H9 (cell line): ENCODE measurements around the gene AK9. TPM values are rescaled to one million over a fixed set of nuclear protein-coding genes. Genes with fewer than 3 reads are reported as not detected.
A peak's percentile ranks its signal among the peaks of the same experiment; 100 is the strongest.

Source experiments
- DNase-seq: peaks from one replicate; pipeline ENCODE4 v3.0.0-alpha.2; 2017
- H2AFZ ChIP-seq: one replicate; pipeline ENCODE4 v1.6.1; 2013; ENCODE audit warnings: mild to moderate bottlenecking, low read length, control low read depth, moderate library complexity
- H2AK5ac ChIP-seq: 2 replicates; pipeline ENCODE4 v1.6.1; 2013; ENCODE audit warnings: low read length, control low read depth, mixed read lengths; ENCODE audit not compliant: insufficient read length
- H2BK120ac ChIP-seq: one replicate; pipeline ENCODE4 v1.6.1; 2013; ENCODE audit warnings: low read depth, mild to moderate bottlenecking, low read length, control low read depth, inconsistent platforms; ENCODE audit not compliant: poor library complexity, severe bottlenecking
- H2BK12ac ChIP-seq: 2 replicates; pipeline ENCODE4 v1.6.1; 2013; ENCODE audit warnings: low read length, control low read depth, mixed read lengths, low read depth; ENCODE audit not compliant: insufficient read length
- H2BK15ac ChIP-seq: 2 replicates; pipeline ENCODE4 v1.6.1; 2013; ENCODE audit warnings: low read depth, low read length, control low read depth
- H2BK20ac ChIP-seq: one replicate; pipeline ENCODE4 v1.6.1; 2013; ENCODE audit warnings: low read depth, mild to moderate bottlenecking, low read length, control low read depth, inconsistent platforms; ENCODE audit not compliant: poor library complexity, severe bottlenecking
- H2BK5ac ChIP-seq: 2 replicates; pipeline ENCODE4 v1.6.1; 2013; ENCODE audit warnings: low read length, control low read depth, mixed read lengths; ENCODE audit not compliant: insufficient read length
- H3K14ac ChIP-seq: 2 replicates; pipeline ENCODE4 v1.6.1; 2013; ENCODE audit warnings: low read length, control low read depth; ENCODE audit not compliant: insufficient read depth
- H3K18ac ChIP-seq: 2 replicates; pipeline ENCODE4 v1.6.1; 2013; ENCODE audit warnings: low read depth, mild to moderate bottlenecking, mixed read lengths, low read length, control low read depth; ENCODE audit not compliant: insufficient read length
- H3K23ac ChIP-seq: 2 replicates; pipeline ENCODE4 v1.6.1; 2013; ENCODE audit warnings: low read length, control low read depth, mixed read lengths, low read depth; ENCODE audit not compliant: insufficient read length
- H3K23me2 ChIP-seq: 2 replicates; pipeline ENCODE4 v1.6.1; 2013; ENCODE audit warnings: low read depth, mild to moderate bottlenecking, mixed read lengths, low read length, control low read depth; ENCODE audit not compliant: insufficient read length, poor library complexity, severe bottlenecking
- H3K27ac ChIP-seq: 2 replicates; pipeline ENCODE4 v1.5.1; 2013; ENCODE audit warnings: low read length, control low read depth, mixed read lengths, low read depth; ENCODE audit not compliant: insufficient read length
- H3K27me3 ChIP-seq: 2 replicates; pipeline ENCODE4 v1.6.1; 2013; ENCODE audit warnings: low read length, control low read depth, inconsistent platforms; ENCODE audit not compliant: insufficient read depth
- H3K4ac ChIP-seq: 2 replicates; pipeline ENCODE4 v1.6.1; 2013; ENCODE audit warnings: low read depth, mild to moderate bottlenecking, control low read depth, inconsistent platforms, low read length, moderate library complexity
- H3K4me1 ChIP-seq: 2 replicates; pipeline ENCODE4 v1.6.1; 2013; ENCODE audit warnings: low read length, control low read depth, inconsistent platforms; ENCODE audit not compliant: insufficient read depth
- H3K4me2 ChIP-seq: 2 replicates; pipeline ENCODE4 v1.6.1; 2013; ENCODE audit warnings: low read length, control low read depth, mixed read lengths; ENCODE audit not compliant: insufficient read length, insufficient read depth
- H3K56ac ChIP-seq: 2 replicates; pipeline ENCODE4 v1.6.1; 2013; ENCODE audit warnings: low read depth, mild to moderate bottlenecking, mixed read lengths, low read length, control low read depth; ENCODE audit not compliant: insufficient read length
- H3K79me1 ChIP-seq: 2 replicates; pipeline ENCODE4 v1.6.1; 2013; ENCODE audit warnings: low read depth, mild to moderate bottlenecking, moderate library complexity, low read length, control low read depth, inconsistent platforms; ENCODE audit not compliant: insufficient read depth, poor library complexity, severe bottlenecking
- H3K79me2 ChIP-seq: 2 replicates; pipeline ENCODE4 v1.6.1; 2013; ENCODE audit warnings: low read length, control low read depth, inconsistent platforms; ENCODE audit not compliant: insufficient read depth
- H3K9ac ChIP-seq: 2 replicates; pipeline ENCODE4 v1.6.1; 2013; ENCODE audit warnings: low read length, control low read depth, mixed read lengths; ENCODE audit not compliant: insufficient read length; ENCODE audit errors: extremely low read depth
- H3K9me3 ChIP-seq: one replicate; pipeline ENCODE4 v1.6.1; 2013; ENCODE audit warnings: low read depth, low read length, inconsistent platforms; ENCODE audit not compliant: control insufficient read depth
- H3T11ph ChIP-seq: one replicate; pipeline ENCODE4 v1.6.1; 2013; ENCODE audit warnings: mild to moderate bottlenecking, low read length, control low read depth, inconsistent platforms
- H4K20me1 ChIP-seq: one replicate; pipeline ENCODE4 v1.6.1; 2013; ENCODE audit not compliant: control insufficient read depth, insufficient read length, insufficient read depth
- H4K5ac ChIP-seq: 2 replicates; pipeline ENCODE4 v1.6.1; 2013; ENCODE audit warnings: low read depth, mild to moderate bottlenecking, mixed read lengths, low read length, control low read depth; ENCODE audit not compliant: insufficient read length
- H4K8ac ChIP-seq: replicated peaks from 2 replicates; pipeline ENCODE4 v1.6.1; 2013; ENCODE audit warnings: low read length, control low read depth, mixed read lengths, low read depth; ENCODE audit not compliant: insufficient read length
- H4K91ac ChIP-seq: 2 replicates; pipeline ENCODE4 v1.6.1; 2013; ENCODE audit warnings: low read depth, mild to moderate bottlenecking, moderate library complexity, mixed read lengths, low read length, control low read depth; ENCODE audit not compliant: insufficient read length
- H3K27ac Mint-ChIP-seq, 3 experiments: 2 replicates in 2 of 3; 3 replicates in 1 of 3; pipeline ENCODE4 v1.8.0; 2020 to 2021; ENCODE audit warnings: mixed read lengths in 3 of 3, mild to moderate bottlenecking in 1 of 3, moderate library complexity in 1 of 3
- H3K27me3 Mint-ChIP-seq: 2 replicates; pipeline ENCODE4 v1.8.0; 2021; ENCODE audit warnings: low read depth, mild to moderate bottlenecking, moderate library complexity, mixed read lengths
- H3K36me3 Mint-ChIP-seq, 3 experiments: 2 replicates in 2 of 3; 3 replicates in 1 of 3; pipeline ENCODE4 v1.8.0; 2020 to 2021; ENCODE audit warnings: low read depth in 3 of 3, mixed read lengths in 3 of 3; ENCODE audit not compliant: insufficient read depth in 1 of 3
- H3K4me1 Mint-ChIP-seq, 2 experiments: 2 replicates each; pipeline ENCODE4 v1.8.0; 2020; ENCODE audit warnings: mixed read lengths in 2 of 2
- H3K4me3 Mint-ChIP-seq, 2 experiments: 2 replicates in 1 of 2; 3 replicates in 1 of 2; pipeline ENCODE4 v1.8.0; 2020 to 2021; ENCODE audit warnings: mild to moderate bottlenecking in 2 of 2, mixed read lengths in 2 of 2, moderate library complexity in 1 of 2
- H3K9me3 Mint-ChIP-seq, 2 experiments: 2 replicates in 1 of 2; 3 replicates in 1 of 2; pipeline ENCODE4 v1.8.0; 2020; ENCODE audit warnings: mild to moderate bottlenecking in 2 of 2, mixed read lengths in 2 of 2, moderate library complexity in 1 of 2
- CTCF ChIP-seq: fragments of 200-600 bp; sonication (generic); conservative IDR thresholded peaks from 3 replicates; pipeline ENCODE4 v1.8.0; 2021; ENCODE audit warnings: antibody characterized with exemption, mild to moderate bottlenecking
- WGBS: extraction: QIAGEN DNeasy Blood & Tissue Kit; methylation state at CpG from one replicate; pipeline ENCODE4 v1.1.7; 2013; ENCODE audit warnings: missing lambda C conversion rate, low lambda C conversion rate, mixed read lengths; ENCODE audit not compliant: insufficient read length; ENCODE audit errors: extremely low coverage; 5-methylcytosine and 5-hydroxymethylcytosine counted together
- total RNA-seq: library from RNA; stranded (reverse); gene quantifications from 2 replicates; pipeline ENCODE4 v1.2.1, GENCODE V29; 2021

Gene AK9
- total RNA-seq, 1 experiment from 2014 or later: 2.3 TPM

- Histone ChIP-seq H2AK5ac (no peak overlapping the region), H2AFZ (no peak overlapping the region), H4K5ac (no peak overlapping the region), H2BK5ac (no peak overlapping the region), H4K8ac (no peak overlapping the region), H3K23ac (no peak overlapping the region), H3K9ac (peak overlapping the region; percentile 26), H3K4ac (no peak overlapping the region), H3K27ac (no peak overlapping the region), H3K18ac (no peak overlapping the region), H3K79me2 (peaks cover 31% of the 10 kb centered on the region; the same call in 1 of the 2 replicates), H3K27me3 (no peaks in the 10 kb centered on the region), H2BK120ac (no peak overlapping the region), H3K4me1 (peaks cover 13% of the 10 kb centered on the region; the same call in 1 of the 2 replicates), H3K14ac (no peak overlapping the region), H3K79me1 (peaks cover 2% of the 10 kb centered on the region), H3K9me3 (no peaks in the 10 kb centered on the region), H3K56ac (no peak overlapping the region), H3K4me2 (peak overlapping the region; percentile 43), H3T11ph (no peak overlapping the region), H4K91ac (no peak overlapping the region), H2BK20ac (no peak overlapping the region), H2BK12ac (no peak overlapping the region), H4K20me1 (no peaks in the 10 kb centered on the region), H3K23me2 (peaks cover 4% of the 10 kb centered on the region), H2BK15ac (no peak overlapping the region)
- Mint-ChIP-seq H3K36me3 (peaks cover 30 to 75% (median 67%) of the 10 kb centered on the region in 3 experiments), H3K4me3 (peak overlapping the region; percentile 54 to 64), H3K27me3 (no peaks in the 10 kb centered on the region), H3K27ac (peak overlapping the region; percentile 81 to 90 (median 85); a peak in 4 of 7 replicates), H3K4me1 (peaks cover 49% of the 10 kb centered on the region in 2 experiments), H3K9me3 (no peaks in the 10 kb centered on the region)
- DNase-seq: no peak
- no peak for TF ChIP-seq CTCF
- no CpG with 5 or more reads among the region's 5 CpGs for WGBS
These were observed 212.0 kb downstream of the AK9 start for GRCh38 chr6:109478841-109479624.
